HFF-Myc (cell line): Measurements from ENCODE around the gene MAPK8IP3.
"Not testable (repeated sequence)": the region's sequence is repeated elsewhere in the genome, so short reads cannot be mapped to it uniquely, and the experiment has no call there.

ENCODE experiments used
- DNase-seq: peaks from one replicate; pipeline ENCODE4 v3.0.0-alpha.2; 2011; ENCODE audit warnings: low read depth; ENCODE audit errors: extremely low read depth
- H3K4me3 ChIP-seq: replicated peaks from 2 replicates; pipeline ENCODE4 v1.5.1; 2011; ENCODE audit warnings: low read depth, mild to moderate bottlenecking, control low read depth, low read length
- TF ChIP-seq, protein P1 (sequence below): IDR thresholded peaks from 2 replicates; pipeline ENCODE4 v1.5.1; 2012; ENCODE audit warnings: mild to moderate bottlenecking, low read depth, low read length, control low read depth; ENCODE audit errors: missing control alignments

The MAPK8IP3 gene

DNA sequence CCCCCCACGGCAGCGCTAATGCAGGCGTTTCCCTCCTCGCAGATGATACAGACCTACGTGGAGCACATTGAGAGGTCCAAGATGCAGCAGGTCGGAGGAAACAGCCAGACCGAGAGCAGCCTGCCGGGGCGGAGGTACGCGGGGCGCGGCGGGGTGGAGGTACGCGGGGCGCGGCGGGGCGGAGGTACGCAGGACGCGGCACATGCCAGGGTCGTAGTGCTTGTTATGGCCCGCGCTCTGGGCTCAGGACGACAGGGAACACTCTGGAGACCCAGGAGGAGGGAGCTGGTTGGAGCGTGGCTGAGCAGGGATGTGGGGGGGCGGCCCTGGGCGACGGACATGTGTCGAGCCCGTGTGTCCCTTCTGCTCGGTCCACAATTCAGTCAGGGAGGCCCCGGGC lies 23.4 kb downstream of the MAPK8IP3 start:
- no peak overlapping the region for H3K4me3 ChIP-seq
- TF ChIP-seq, protein P1, sequence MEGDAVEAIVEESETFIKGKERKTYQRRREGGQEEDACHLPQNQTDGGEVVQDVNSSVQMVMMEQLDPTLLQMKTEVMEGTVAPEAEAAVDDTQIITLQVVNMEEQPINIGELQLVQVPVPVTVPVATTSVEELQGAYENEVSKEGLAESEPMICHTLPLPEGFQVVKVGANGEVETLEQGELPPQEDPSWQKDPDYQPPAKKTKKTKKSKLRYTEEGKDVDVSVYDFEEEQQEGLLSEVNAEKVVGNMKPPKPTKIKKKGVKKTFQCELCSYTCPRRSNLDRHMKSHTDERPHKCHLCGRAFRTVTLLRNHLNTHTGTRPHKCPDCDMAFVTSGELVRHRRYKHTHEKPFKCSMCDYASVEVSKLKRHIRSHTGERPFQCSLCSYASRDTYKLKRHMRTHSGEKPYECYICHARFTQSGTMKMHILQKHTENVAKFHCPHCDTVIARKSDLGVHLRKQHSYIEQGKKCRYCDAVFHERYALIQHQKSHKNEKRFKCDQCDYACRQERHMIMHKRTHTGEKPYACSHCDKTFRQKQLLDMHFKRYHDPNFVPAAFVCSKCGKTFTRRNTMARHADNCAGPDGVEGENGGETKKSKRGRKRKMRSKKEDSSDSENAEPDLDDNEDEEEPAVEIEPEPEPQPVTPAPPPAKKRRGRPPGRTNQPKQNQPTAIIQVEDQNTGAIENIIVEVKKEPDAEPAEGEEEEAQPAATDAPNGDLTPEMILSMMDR = no peak
- DNase-seq = no peak

DNA sequence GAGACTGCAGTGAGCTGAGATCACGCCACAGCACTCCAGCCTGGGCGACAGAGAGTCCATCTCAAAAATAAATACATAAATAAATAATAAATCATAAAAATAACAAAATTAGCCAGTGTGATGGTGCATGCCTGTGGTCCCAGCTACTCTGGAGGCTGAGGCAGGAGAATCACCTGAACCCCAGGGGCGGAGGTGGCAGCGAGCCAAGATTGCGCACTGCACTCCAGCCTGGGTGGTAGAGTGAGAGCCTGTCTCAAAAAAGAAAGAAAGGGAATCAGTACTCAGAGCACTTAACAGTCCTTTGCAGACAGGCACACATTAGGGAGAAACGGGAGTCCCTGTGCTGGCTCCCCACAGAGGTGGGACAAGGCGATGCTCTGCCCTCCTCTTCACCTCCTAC lies 25.1 kb downstream of the MAPK8IP3 start:
- no peak overlapping the region for H3K4me3 ChIP-seq

DNA sequence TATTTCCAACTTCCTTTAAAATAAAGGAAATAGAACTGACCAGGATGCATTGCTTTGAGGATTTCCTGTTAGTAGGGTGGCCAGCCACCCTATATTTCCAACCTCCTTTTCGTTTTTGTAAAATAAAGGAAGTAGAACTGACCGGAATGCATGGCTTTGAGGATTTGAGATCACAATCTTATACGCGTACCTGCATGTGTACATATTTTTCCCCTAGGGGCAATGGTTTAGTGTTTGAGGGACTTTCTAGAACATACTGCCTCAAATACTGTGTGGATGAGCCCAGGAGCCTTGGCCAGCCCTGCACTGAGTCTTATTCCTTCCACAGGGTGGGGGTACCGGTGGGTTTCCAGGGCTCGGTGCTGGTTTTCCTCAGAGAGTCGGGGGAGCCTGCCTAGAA lies 25.6 kb downstream of the MAPK8IP3 start:
- TF ChIP-seq, protein P1 = no peak
- H3K4me3 ChIP-seq = no peak overlapping the region
- no peak for DNase-seq

More for the DNA sequence above, 25.1 kb downstream of the MAPK8IP3 start:
- no peak for DNase-seq
- TF ChIP-seq, protein P1 = no peak

DNA sequence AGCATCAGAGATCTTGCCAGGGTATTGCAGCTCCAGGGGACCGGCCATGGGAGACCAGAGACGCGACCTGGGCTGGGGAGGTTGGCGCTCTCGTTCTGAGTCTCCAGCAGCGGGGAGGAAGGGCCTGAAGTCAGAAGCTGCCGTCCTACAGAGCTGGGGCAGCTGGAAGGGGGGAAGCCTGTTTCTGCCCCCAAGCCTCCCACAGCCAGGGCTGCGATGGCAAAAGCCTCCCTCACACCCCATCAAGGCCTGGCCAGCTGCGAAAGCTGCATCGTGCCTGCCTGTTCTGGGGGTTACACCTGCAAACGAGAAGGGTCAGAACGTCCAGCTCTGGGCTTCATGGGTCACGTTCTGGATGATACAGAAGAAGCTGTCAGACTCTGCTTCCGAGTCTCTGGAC lies 26.1 kb downstream of the MAPK8IP3 start:
- no peak overlapping the region for H3K4me3 ChIP-seq
- DNase-seq = no peak
- TF ChIP-seq, protein P1 = no peak

DNA sequence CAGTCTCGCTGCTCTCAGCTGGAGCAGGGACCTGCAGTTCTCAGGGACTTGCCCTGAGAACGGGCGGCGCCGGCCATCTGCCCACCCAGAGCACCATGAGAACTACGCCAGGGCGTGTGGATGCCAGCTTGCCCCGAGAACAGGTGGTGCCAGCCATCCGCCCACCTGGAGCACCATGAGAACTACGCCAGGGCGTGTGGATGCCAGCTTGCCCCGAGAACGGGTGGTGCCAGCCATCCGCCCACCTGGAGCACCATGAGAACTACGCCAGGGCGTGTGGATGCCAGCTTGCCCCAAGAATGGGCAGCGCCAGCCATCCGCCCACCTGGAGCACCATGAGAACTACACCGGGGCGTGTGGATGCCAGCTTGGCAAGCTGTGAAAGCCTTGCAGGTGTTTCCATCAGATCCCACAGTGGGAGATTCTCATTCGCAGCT lies 26.6 kb downstream of the MAPK8IP3 start:
- DNase-seq = not testable (repeated sequence)

DNA sequence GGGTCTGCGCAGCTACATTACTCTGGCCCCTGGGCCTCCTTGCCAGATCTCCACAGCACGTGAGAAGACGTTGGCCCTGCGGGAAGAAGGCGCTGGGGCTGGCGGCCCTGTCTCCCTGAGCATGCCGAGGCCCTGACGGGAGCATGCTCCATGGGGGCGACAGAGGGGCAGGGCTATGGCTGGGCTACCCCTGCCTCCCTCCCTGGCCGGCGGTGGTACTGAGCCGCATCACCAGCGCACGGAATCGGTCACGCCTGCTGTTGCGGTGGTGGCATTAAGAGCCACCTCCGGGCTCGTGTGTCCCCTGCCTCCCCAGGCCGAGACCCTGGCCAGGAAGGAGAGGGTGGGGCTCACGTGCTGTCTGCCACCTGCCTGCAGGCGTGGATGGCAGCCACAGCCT lies 28.1 kb downstream of the MAPK8IP3 start:
- TF ChIP-seq, protein P1 = no peak
- no peak overlapping the region for H3K4me3 ChIP-seq
- DNase-seq = no peak

More for the DNA sequence above, 26.6 kb downstream of the MAPK8IP3 start:
- not testable (repeated sequence) for H3K4me3 ChIP-seq

DNA sequence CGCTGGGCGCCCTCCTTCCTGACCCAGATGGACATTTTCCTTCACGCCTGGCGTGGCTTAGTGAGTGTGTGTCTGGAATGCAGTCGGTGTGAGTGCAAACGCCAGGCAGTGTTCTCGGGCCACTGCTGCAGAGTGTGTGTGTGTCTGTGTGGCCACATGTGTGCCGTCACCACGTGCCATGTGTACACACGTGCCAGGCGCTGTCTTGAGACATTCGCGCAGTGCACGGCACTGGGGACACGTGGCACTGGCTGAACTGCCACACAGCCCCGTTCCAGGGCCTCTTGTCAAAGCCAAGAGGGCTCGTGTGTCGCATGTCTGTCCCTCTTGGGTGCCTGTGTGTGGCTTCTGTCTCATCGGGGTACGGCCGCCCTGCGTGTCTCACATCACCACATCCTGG lies 28.8 kb downstream of the MAPK8IP3 start:
- H3K4me3 ChIP-seq = no peak overlapping the region
- DNase-seq = no peak
- TF ChIP-seq, protein P1 = no peak
